ENCODE results near the gene ARID1A. TPM values are rescaled to one million over a fixed set of nuclear protein-coding genes. Genes with fewer than 3 reads are reported as not detected.
A peak's percentile ranks its signal among the peaks of the same experiment; 100 is the strongest.

The ARID1A gene
- total RNA-seq, 2 experiments from 2014 or later = 88.9 to 90.0 TPM

DNA sequence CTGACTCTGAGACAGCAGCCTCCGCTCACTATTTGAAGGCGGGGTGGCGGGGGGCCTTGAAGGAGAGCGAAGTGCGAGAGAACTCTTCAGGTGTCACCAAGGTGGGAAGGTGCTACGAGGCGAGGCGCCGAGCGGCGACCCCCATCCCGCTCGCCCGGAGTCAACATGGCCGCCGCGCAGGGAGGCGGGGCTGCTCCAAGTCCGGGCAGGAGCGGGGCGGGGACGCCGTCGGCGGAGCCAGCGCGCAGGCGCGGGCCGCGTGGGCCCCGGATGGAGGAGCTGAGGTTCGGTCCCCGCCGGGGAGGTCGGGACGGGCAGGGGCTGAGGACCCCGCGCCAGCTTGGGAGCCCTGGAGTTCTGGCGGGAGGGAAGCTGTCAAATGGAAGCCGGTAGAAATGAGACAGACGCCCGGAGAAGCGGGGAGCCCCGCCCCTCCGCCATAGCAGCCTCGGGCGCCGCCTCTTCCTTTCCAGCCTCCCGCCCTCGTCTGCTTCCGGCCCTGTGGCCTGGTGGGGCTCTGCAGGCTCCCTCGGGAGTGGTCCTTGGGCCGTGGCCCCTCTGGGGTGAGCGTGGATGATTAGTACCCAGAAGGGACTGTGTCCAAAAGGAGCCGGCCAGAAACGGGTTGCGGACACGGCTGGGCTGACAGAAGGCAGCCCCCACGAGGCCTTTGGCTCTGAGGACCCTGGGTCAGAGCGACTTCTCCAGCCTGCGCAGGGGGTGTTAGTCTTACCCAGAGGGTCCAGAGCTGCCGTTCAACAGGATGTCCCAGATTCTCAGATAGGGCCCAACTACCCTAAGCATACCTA is 92.1 kb downstream of the ARID1A start, which contains the start of gene PIGV:
Gene PIGV, plus strand, starts transcription at position 245 of the 809 bp plus-strand sequence. CDS start 2,866 bp downstream, outside the sequence.
- ChIA-PET POLR2A (interaction anchor here (0.6 to 9.4 kb wide), 47 partner anchors 9 to 875 kb away, joined by 3 to 516 read pairs (median 4); partner anchors contain the start of genes ARID1A, DHDDS, GPATCH3 and GPN2), CTCF (interaction anchor here (0.7 to 8.2 kb wide), 28 partner anchors 9 to 371 kb away, joined by 3 to 221 read pairs (median 8); partner anchors contain the start of gene ARID1A)
- peaks cover 65% of the 10 kb centered on the region for H3K4me1 Mint-ChIP-seq
- H3K27ac Mint-ChIP-seq = peak within 1 kb of the TSS; percentile 100
- no peaks in the 10 kb centered on the region for H3K27me3 Mint-ChIP-seq
- peaks cover 7% of the 10 kb centered on the region for H3K36me3 Mint-ChIP-seq (ENCODE audit: low read depth)
- peak within 1 kb of the TSS; percentile 79 for H3K4me3 Mint-ChIP-seq
- DNase-seq = peak; percentile 90
- H3K9me3 Mint-ChIP-seq = no peaks in the 10 kb centered on the region

- peak overlapping the region; percentile 79 for H3K4me3 Mint-ChIP-seq
- ChIA-PET POLR2A (interaction anchor here (0.7 to 9.4 kb wide), 37 partner anchors 10 to 513 kb away, joined by 3 to 516 read pairs (median 8); partner anchors contain the start of genes ARID1A, DHDDS, GPATCH3 and GPN2), CTCF (interaction anchor here (0.7 to 8.2 kb wide), 39 partner anchors 9 to 371 kb away, joined by 3 to 221 read pairs (median 5); partner anchors contain the start of gene ARID1A)
- peak overlapping the region; percentile 100 for H3K27ac Mint-ChIP-seq
- no peaks in the 10 kb centered on the region for H3K27me3 Mint-ChIP-seq
- peaks cover 70% of the 10 kb centered on the region for H3K4me1 Mint-ChIP-seq
- no peaks in the 10 kb centered on the region for H3K9me3 Mint-ChIP-seq
- peaks cover 10% of the 10 kb centered on the region for H3K36me3 Mint-ChIP-seq (ENCODE audit: low read depth)
- DNase-seq = no peak
These were observed 92.6 kb downstream of the ARID1A start for GRCh38 chr1:26788515-26788785.

- ChIA-PET CTCF (interaction anchor here (0.8 to 8.2 kb wide), 39 partner anchors 8 to 372 kb away, joined by 3 to 221 read pairs (median 5); partner anchors contain the start of gene ARID1A), POLR2A (interaction anchor here (0.6 to 9.4 kb wide), 41 partner anchors 10 to 514 kb away, joined by 3 to 516 read pairs (median 7); partner anchors contain the start of genes ARID1A, DHDDS, GPATCH3 and GPN2)
- H3K27ac Mint-ChIP-seq = peak overlapping the region; percentile 100
- H3K9me3 Mint-ChIP-seq = no peaks in the 10 kb centered on the region
- peaks cover 16% of the 10 kb centered on the region for H3K36me3 Mint-ChIP-seq (ENCODE audit: low read depth)
- DNase-seq = peak; percentile 89
- H3K27me3 Mint-ChIP-seq = no peaks in the 10 kb centered on the region
- peak overlapping the region; percentile 79 for H3K4me3 Mint-ChIP-seq
- peaks cover 72% of the 10 kb centered on the region for H3K4me1 Mint-ChIP-seq
These were observed 93.2 kb downstream of the ARID1A start for GRCh38 chr1:26788836-26789611.

DNA sequence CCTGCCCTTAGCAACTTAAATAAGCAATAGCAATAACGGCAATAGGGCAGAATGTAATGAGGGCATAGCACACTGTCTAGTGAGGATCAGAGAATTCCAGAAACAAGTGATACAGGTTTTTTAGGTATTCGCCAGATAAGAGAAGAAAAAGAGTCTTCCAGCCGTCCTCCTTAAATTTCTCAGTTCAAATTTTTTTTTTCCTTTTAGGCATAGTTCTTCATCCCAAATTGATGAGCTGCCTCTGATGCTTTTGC is 93.7 kb downstream of the ARID1A start:
- Mint-ChIP-seq H3K27ac (peak overlapping the region; percentile 100), H3K9me3 (no peaks in the 10 kb centered on the region), H3K36me3 (ENCODE audit: low read depth) (peaks cover 21% of the 10 kb centered on the region)

GRCh38 chr1:26789931-26790330 is 94.1 kb downstream of the ARID1A start:
- DNase-seq = no peak
- H3K9me3 Mint-ChIP-seq = no peaks in the 10 kb centered on the region
- ChIA-PET CTCF (interaction anchor here (0.8 to 8.2 kb wide), 19 partner anchors 8 to 289 kb away, joined by 3 to 221 read pairs (median 23); partner anchors contain the start of gene ARID1A), POLR2A (interaction anchor here (0.6 to 9.4 kb wide), 22 partner anchors 9 to 318 kb away, joined by 3 to 516 read pairs (median 15); partner anchors contain the start of genes ARID1A, GPN2 and ZDHHC18)
- H3K36me3 Mint-ChIP-seq (ENCODE audit: low read depth) = peaks cover 25% of the 10 kb centered on the region
- H3K4me1 Mint-ChIP-seq = peaks cover 70% of the 10 kb centered on the region
- H3K27ac Mint-ChIP-seq = peak overlapping the region; percentile 100
- peak overlapping the region; percentile 79 for H3K4me3 Mint-ChIP-seq
- H3K27me3 Mint-ChIP-seq = no peaks in the 10 kb centered on the region

More for the DNA sequence above, 93.7 kb downstream of the ARID1A start:
- DNase-seq = no peak
- H3K4me3 Mint-ChIP-seq = peak overlapping the region; percentile 79
- no peaks in the 10 kb centered on the region for H3K27me3 Mint-ChIP-seq
- H3K4me1 Mint-ChIP-seq = peaks cover 72% of the 10 kb centered on the region
- ChIA-PET POLR2A (interaction anchor here (0.6 to 9.4 kb wide), 24 partner anchors 10 to 318 kb away, joined by 3 to 516 read pairs (median 14); partner anchors contain the start of genes ARID1A and ZDHHC18), CTCF (interaction anchor here (0.9 to 8.2 kb wide), 25 partner anchors 11 to 373 kb away, joined by 3 to 221 read pairs (median 10); partner anchors contain the start of gene ARID1A)

- H3K4me3 Mint-ChIP-seq = peak overlapping the region; percentile 79
- ChIA-PET POLR2A (interaction anchor here (0.8 to 9.4 kb wide), 20 partner anchors 9 to 290 kb away, joined by 3 to 516 read pairs (median 12); partner anchors contain the start of genes ARID1A, GPN2, TRNP1 and ZDHHC18), CTCF (interaction anchor here (0.8 to 8.2 kb wide), 20 partner anchors 9 to 290 kb away, joined by 3 to 221 read pairs (median 16); partner anchors contain the start of gene ARID1A)
- H3K36me3 Mint-ChIP-seq (ENCODE audit: low read depth) = peaks cover 29% of the 10 kb centered on the region
- H3K27me3 Mint-ChIP-seq = no peaks in the 10 kb centered on the region
- peak; percentile 48 for DNase-seq
- H3K27ac Mint-ChIP-seq = peak overlapping the region; percentile 100
- no peaks in the 10 kb centered on the region for H3K9me3 Mint-ChIP-seq
- peaks cover 66% of the 10 kb centered on the region for H3K4me1 Mint-ChIP-seq
These were observed 94.7 kb downstream of the ARID1A start for GRCh38 chr1:26790551-26790953.

GRCh38 chr1:26791148-26791547 is 95.3 kb downstream of the ARID1A start:
- H3K27ac Mint-ChIP-seq = peak overlapping the region; percentile 100
- H3K27me3 Mint-ChIP-seq = no peaks in the 10 kb centered on the region
- CTCF ChIA-PET = interaction anchor here (1.0 to 8.2 kb wide), 15 partner anchors 9 to 290 kb away, joined by 3 to 221 read pairs (median 28); partner anchors contain the start of gene ARID1A
- POLR2A ChIA-PET = interaction anchor here (0.8 to 9.4 kb wide), 17 partner anchors 8 to 290 kb away, joined by 3 to 516 read pairs (median 15); partner anchors contain the start of genes ARID1A, GPN2 and TRNP1
- H3K9me3 Mint-ChIP-seq = no peaks in the 10 kb centered on the region
- peaks cover 29% of the 10 kb centered on the region for H3K36me3 Mint-ChIP-seq (ENCODE audit: low read depth)
- H3K4me3 Mint-ChIP-seq = peak overlapping the region; percentile 79
- H3K4me1 Mint-ChIP-seq = peaks cover 60% of the 10 kb centered on the region
- DNase-seq = no peak

DNA sequence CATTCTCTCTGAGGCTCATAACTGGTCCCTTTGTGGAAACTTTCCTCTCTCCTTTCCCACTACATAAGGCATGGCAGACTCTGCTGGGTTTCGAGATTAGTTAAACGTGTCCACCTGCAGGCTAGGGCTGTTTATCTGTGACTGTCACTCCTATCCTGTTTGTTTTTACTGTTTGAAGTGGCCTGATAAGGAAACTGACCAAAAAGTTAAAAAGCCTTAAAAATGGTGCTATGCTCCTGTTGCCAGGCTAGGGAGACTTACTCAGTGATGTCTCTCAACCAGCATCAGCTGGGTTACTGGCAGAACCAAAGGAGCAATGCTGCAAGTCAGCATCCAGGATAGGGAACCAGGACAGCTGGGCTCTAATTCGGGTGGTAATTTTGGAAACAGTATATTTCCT is 95.8 kb downstream of the ARID1A start:
- H3K9me3 Mint-ChIP-seq = no peaks in the 10 kb centered on the region
- POLR2A ChIA-PET = interaction anchor here (1.3 to 9.4 kb wide), 9 partner anchors 8 to 202 kb away, joined by 3 to 516 read pairs (median 57); partner anchors contain the start of genes ARID1A, GPN2 and TRNP1
- peaks cover 58% of the 10 kb centered on the region for H3K4me1 Mint-ChIP-seq
- peak overlapping the region; percentile 79 for H3K4me3 Mint-ChIP-seq
- no peak for DNase-seq
- CTCF ChIA-PET = interaction anchor here (1.1 to 8.2 kb wide), 8 partner anchors 9 to 188 kb away, joined by 3 to 221 read pairs (median 60); no protein-coding TSS in a partner anchor
- H3K27ac Mint-ChIP-seq = peak overlapping the region; percentile 50
- peaks cover 33% of the 10 kb centered on the region for H3K36me3 Mint-ChIP-seq (ENCODE audit: low read depth)
- H3K27me3 Mint-ChIP-seq = no peaks in the 10 kb centered on the region

- H3K4me3 Mint-ChIP-seq = no peak overlapping the region
- H3K27me3 Mint-ChIP-seq = no peaks in the 10 kb centered on the region
- POLR2A ChIA-PET = no interaction called here
- peaks cover 54% of the 10 kb centered on the region for H3K4me1 Mint-ChIP-seq
- DNase-seq = no peak
- H3K36me3 Mint-ChIP-seq (ENCODE audit: low read depth) = peaks cover 43% of the 10 kb centered on the region
- H3K27ac Mint-ChIP-seq = no peak overlapping the region
- CTCF ChIA-PET = no interaction called here
- H3K9me3 Mint-ChIP-seq = no peaks in the 10 kb centered on the region
These were observed 97.1 kb downstream of the ARID1A start for GRCh38 chr1:26792924-26793323.

DNA sequence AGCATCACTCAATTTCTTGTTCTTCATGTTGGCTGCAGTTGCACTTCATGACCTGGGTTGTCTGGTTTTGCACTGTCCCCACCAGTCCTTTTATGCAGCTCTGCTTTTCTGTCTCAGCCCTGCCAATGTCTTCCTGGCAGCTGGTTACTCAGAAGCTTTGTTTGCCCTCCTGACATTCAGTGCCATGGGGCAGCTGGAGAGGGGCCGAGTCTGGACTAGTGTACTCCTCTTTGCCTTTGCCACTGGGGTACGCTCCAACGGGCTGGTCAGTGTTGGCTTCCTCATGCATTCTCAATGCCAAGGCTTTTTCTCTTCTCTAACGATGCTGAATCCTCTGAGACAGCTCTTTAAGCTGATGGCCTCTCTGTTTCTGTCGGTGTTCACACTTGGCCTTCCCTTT is 98.6 kb downstream of the ARID1A start:
- H3K36me3 Mint-ChIP-seq (ENCODE audit: low read depth) = peaks cover 47% of the 10 kb centered on the region
- no peaks in the 10 kb centered on the region for H3K9me3 Mint-ChIP-seq
- H3K27ac Mint-ChIP-seq = no peak overlapping the region
- no peaks in the 10 kb centered on the region for H3K27me3 Mint-ChIP-seq
- no peak overlapping the region for H3K4me3 Mint-ChIP-seq
- ChIA-PET POLR2A (interaction anchor here (0.9 to 1.1 kb wide), 2 partner anchors 72 to 98 kb away, joined by 3 read pairs; no protein-coding TSS in a partner anchor), CTCF (interaction anchor here (0.9 kb wide), 1 partner anchor 27 kb away, joined by 3 read pairs; no protein-coding TSS in a partner anchor)
- peaks cover 58% of the 10 kb centered on the region for H3K4me1 Mint-ChIP-seq
- DNase-seq = no peak

GRCh38 chr1:26797627-26798026 is 101.8 kb downstream of the ARID1A start:
- DNase-seq = no peak
- H3K36me3 Mint-ChIP-seq (ENCODE audit: low read depth) = peaks cover 52% of the 10 kb centered on the region
- no peaks in the 10 kb centered on the region for H3K9me3 Mint-ChIP-seq
- peaks cover 64% of the 10 kb centered on the region for H3K4me1 Mint-ChIP-seq
- H3K27me3 Mint-ChIP-seq = no peaks in the 10 kb centered on the region
- H3K4me3 Mint-ChIP-seq = no peak overlapping the region
- peak overlapping the region; percentile 37 for H3K27ac Mint-ChIP-seq
- ChIA-PET POLR2A (interaction anchor here (0.9 to 7.0 kb wide), 5 partner anchors 9 to 105 kb away, joined by 3 to 149 read pairs (median 9); partner anchors contain the start of gene PIGV), CTCF (interaction anchor here (1.1 to 2.3 kb wide), 2 partner anchors 9 to 26 kb away, joined by 4 to 5 read pairs; no protein-coding TSS in a partner anchor)
